Anterior cingulate cortex (tissue), 58 donors: ENCODE data around the gene SMARCAD1.
"Not testable (repeated sequence)": the region's sequence is repeated elsewhere in the genome, so short reads cannot be mapped to it uniquely, and the experiment has no call there.

Source experiments
- DNase-seq, 58 donors: peaks; one replicate each; lab custom pipeline; 2025; lab: John Stamatoyannopoulos, UW

Gene SMARCAD1

DNA sequence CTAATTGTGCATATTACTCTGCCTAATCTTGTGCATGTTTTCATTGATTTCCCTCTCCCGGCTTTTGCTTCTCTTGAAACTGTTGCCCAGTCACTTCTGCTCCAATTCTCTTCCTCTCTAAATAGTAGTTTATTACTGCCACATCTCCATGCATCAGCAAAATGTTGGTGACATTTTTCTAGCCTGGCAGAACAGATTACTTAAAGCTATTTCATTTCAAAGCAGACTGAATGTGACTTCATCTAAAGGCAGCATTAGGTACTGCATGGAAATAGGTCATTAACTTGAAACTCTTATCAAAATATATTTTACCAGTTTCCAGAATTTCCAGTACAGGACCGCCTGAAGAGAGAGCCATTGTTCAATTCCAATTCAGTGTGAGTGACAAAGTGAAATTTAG is 82.6 kb downstream of the SMARCAD1 start:
- DNase-seq = no peak

DNA sequence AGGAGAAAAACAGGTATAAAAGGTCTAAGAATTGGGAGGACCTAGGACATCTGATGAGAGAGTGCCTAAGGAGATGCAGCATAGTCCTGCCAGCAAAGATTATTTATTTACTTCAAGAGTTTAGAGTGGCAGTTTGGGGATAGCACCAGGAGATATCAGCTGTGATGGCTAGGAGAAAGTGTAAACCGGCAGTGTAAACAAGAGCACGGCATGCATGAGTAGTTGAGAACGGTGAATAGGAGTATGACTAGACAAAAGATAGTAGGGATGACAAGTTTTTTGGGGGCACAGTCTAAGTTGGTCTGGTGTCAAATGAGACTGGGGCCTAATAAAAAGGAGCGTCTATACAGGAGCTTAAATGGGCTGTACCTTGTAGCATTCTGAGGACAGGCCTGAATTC is 86.3 kb downstream of the SMARCAD1 start:
- not testable (repeated sequence) for DNase-seq

DNA sequence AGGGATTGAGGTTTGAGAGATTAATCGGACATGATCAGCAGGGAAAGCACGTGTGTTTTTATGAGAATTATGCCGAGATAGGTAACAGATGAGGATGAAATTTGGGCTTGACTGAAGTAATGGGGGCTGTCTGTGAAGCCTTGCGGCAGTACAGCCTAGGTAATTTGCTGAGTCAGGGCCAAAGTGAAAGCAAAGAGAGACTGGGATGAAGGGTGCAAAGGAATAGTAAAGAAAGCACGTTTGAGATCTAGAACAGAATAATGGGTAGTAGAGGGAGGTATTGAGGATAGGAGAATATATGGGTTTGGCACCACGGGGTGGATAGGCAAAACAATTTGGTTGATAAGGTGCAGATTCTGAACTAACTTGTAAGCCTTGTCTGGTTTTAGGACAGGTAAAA is 87.8 kb downstream of the SMARCAD1 start:
- not testable (repeated sequence) for DNase-seq

DNA sequence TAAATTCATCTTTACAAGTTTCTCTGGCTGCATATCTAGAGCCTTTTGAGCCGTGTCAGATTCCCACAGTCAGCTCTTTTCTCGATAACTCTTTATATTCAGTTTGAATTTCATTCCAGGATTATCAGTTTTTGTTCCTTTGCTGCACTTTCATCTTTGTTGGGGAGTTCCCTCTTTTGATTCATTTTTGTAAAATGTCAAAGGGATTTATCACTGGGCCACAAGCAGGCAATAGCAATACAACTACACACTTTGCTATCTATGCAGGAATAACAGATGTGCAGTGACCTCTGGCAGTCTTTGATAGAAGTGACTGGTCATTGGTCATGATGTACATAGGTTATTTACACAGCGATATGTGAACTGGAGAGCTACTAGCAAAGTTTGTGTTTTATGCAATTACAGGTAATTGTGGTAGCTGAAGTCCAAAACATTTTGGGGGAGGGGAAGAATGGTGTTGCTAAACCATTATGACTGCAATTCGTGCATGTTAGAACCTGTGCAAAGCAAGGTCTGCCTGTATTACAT is 91.1 kb downstream of the SMARCAD1 start:
- no peak for DNase-seq

DNA sequence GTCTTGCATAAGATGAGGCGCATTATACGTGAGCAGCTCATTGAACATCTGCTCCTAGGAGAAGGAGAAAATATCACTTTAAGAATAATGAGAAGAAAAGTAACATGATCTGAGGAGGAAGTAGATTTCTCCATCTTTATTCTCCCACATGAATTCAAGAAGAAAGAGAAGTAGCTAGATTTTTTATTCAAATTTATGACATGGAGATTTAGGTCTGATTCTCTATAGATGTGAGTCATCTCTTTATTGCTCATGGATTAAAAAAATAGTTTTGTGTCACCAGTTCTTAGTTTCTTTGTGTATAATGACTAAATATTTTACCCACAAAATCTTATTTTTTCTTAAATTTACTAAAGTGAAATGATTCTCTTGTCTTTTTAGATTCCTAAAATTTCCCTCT is 94.5 kb downstream of the SMARCAD1 start:
- no peak for DNase-seq

DNA sequence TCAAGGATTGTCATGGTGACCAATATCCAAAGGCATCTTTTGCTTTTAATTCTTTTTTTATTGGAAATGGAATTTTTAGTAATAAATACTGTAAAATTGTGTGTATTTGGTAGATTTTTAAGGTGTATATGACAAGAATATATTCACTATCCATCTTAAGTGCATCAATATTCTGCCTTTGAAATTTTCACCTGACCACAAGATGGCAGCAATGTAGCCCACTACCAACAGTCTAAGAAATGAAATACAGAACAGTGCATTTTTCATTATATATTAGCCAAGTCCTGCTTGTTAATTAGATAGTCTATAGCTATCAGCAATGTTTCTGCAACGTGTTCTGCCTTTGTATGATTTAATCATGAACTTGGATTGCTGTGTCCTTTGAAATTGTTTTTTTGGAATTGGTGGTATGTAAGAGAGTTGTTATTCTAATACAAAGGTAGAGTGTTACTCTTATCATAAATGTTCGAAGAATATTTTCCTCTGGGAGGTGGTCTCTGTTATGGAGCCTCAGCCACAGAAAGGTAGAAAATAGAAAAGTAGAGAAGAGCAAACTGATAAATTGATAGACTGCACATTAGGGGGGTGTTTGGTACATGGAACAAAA is 96.8 kb downstream of the SMARCAD1 start:
- peak in 3 of 58 donors; percentile 0 to 9 (median 8) for DNase-seq

DNA sequence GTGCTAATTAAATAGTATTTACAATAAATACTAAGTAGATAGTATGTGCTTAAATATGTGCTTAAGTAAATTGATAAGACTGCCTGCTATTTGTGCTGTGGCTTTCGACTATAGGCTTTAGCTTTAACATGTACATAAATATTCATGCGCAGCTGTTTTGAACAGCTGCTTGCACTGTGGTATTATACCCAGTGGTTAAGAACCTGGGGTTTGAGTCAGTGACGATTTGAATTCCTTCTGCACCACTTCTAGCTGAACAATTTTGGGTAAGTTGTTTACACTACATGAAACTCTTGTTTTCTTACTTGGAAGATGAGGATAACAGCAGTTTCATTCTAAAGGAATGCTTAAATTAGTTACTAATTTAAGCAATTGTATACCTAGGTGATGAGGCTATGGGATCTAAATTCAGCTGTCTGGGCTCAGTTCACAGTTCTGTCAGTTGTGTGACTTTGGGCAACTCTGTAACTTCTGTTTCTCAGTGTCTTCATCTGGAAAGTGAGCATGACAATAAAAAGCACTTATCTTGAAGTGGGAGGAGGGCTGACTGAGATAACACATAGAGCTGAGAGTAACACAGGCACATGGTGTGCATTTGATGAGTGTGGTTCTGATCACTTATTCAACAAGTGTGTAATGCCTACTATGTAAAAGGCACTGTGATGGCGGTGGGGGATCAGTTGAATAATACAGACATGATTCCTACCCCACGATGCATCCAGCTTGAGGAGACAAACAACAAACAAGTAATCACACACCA is 98.0 kb downstream of the SMARCAD1 start:
- peak in 1 of 58 donors; percentile 0 for DNase-seq

DNA sequence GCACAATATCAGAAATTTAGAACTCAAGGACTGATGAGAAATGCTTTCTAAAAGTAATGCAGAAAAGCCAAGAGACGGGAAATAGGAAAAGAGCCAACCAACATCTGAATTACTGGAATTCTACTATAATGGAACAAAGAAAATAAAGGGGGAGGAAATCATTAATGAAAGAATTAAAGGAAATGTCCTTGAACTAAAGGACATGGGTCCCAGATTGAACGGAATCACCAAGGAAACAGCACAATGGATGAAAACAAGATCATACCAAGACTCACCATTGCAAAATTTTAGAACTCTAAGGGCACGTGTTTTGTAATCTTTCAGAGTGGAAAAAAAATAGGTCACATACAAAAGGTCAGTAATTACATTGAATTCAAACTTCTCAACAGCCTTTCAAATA is 99.0 kb downstream of the SMARCAD1 start:
- no peak for DNase-seq

DNA sequence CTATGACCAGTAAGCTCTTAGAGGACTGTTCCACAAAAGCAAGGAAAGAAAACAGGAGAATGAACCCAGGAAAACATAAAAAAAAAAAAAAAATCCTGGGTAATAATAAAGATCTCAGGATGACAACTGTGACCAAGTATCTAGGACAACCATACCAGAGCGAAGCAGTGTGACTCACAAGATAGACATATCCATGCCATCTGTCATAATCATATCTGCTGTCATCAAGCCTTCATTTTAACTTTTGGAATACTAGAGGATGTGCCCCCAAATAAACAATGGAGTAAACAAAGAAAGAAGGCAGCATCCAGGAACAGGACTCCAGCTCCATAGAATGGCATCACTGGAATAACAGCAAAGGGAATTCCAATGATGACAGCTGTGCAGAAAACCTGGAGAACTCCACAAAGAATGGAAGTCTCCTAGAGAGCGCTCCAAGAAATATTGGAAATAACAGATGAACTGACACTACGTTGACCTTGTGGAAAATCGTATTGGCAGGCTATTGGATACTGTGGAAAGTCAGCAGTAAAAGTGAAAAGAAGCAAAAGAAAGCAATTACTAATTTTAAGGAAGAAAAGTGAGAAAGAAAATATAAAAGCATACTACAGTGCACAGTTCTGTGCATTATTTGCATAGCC is 99.7 kb downstream of the SMARCAD1 start:
- DNase-seq = no peak

DNA sequence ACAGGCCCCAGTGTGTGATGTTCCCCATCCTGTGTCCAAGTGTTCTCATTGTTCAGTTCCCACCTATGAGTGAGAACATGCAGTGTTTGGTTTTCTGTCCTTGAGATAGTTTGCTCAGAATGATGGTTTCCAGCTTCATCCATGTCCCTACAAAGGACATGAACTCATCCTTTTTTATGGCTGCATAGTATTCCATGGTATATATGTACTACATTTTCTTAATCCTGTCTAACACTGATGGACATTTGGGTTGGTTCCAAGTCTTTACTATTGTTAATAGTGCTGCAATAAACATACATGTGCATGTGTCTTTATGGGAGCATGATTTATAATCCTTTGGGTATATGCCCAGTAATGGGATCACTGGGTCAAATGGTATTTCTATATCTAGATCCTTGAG is 112.3 kb downstream of the SMARCAD1 start:
- DNase-seq = not testable (repeated sequence)

DNA sequence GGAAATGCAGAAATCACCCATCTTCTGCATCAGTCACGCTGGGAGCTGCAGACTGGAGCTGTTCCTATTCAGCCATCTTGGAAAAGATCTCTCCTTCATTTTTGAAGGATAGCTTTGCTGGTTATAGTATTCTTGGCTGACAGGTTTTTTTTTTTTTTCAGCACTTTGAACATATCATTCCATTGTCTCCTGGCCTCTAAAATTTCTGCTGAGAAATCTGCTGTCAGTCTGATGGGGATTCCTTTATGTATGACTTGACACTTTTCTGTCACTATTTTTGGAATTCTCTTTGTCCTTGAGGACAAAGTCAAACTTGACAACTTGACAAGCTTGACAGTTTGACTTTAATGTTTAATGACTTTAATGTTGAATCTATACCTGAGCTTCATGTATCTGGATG is 118.2 kb downstream of the SMARCAD1 start:
- DNase-seq = no peak

DNA sequence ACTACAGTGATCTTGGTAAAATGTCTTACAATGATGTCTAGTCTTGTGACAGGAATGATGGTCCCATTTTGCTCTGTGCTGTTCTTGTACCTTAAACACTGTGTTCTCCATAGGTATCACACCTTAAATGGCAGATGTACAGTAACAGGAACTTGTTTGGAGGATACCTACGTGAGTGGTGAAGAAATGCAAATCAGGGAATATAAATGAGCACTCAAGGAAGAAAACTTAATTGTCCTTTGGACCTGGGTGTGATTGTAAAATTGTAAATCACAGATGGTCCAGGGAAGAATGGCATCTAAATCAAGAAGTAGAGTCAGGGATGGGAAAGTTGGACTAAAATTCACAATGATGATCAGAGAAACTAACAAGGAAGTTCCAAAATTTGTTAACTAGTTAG is 122.3 kb downstream of the SMARCAD1 start:
- DNase-seq = no peak

DNA sequence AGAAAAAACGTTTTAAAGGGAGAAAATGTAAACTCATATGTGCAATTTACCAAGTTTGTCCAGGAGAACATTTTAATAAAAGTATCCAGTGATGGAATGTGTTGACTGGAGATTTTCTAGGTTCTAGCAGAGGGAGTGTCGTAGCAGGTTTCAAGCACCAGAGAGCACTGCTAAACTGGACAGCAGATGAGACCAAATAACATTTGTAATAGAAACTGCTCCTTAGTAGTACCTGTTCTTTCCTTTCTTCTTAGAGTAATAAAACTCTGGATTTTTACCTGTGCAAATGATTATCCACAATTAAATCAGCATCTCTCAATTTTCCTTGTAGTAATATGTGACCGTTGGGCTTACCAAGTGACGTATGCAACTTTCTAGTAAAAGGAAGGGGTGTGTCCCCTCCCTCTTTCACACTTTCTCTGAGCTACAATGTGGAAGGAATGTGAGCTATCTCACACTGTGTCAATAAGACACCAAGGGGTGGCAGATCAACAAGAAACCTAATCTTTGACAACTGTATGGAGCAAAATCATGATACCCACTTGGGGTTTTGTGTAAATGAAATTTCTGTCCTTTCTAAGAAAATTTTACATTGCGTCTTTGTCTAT is 125.4 kb downstream of the SMARCAD1 start:
- no peak for DNase-seq

DNA sequence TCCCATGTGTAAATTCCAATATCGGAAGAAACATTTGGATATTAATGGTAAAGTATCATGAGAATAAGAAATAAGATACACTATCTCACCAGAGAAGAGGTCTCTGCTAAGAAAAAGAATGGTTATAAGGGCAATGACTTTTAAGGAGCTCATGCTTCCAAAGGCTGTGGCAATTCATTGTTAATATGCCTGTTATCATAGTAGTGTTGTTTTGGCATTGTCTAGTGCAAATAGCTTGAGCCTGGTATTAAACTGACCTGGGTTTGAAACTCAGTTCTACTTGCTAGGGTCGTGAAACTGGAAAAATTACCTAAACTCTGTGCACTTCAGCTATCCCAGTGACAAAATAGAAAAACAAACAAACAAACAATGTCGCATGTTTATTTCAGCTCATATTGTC is 126.2 kb downstream of the SMARCAD1 start:
- no peak for DNase-seq

DNA sequence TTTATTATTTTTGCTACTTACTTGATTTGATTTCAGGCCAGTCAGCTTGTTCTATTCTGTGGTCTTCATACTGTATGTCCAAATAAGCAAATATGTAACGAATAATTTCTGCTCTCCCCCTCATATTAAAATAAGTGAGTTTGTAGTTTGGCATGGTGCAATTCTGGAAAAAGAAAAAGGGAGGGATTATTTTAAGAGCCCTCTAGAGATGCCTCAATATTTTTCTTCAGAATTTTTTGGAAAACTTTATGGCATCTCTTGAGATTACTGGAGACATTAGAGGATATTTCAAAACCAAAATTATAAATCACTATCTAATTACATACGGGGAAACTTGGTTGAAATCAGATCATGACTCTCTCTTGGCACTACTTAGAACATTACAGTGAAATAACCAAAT is 126.8 kb downstream of the SMARCAD1 start:
- DNase-seq = no peak

DNA sequence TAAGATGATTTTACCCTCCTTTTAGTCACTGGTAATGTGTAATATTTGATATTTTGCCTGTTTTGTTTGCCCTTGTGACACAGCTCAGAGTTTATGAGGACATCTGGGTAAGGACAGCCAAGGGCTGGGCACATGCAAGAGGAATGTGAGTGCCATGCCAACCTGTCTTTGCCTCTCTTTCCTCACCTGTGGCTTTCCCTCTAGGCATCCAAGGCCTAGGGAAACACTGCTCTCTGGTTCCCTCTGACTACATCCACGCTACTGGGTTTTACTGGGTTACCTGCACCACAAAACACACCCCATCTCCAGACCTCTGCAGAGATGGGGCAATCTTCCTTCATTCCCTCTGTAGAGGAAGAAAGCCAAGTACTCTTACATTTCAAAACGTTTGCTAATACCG is 127.3 kb downstream of the SMARCAD1 start:
- DNase-seq = no peak

DNA sequence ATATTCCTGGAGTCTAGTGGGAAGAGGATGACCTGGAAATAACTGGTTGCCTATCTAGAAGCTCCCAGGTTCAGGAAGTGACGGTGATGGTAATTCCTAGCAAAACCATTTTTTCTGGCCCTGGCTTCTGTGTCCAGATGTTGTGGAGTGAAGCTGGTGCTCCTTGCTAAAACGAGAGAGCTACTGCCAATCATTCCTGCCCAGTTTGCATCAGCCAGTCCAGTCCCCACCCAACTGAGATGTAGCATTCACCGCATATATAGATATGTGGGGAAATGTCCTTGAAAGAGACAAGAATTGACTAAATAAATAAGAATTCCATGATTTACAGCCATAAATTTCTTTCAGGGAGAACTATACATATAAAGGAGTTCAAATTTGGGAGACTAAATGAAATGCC is 128.6 kb downstream of the SMARCAD1 start:
- no peak for DNase-seq

DNA sequence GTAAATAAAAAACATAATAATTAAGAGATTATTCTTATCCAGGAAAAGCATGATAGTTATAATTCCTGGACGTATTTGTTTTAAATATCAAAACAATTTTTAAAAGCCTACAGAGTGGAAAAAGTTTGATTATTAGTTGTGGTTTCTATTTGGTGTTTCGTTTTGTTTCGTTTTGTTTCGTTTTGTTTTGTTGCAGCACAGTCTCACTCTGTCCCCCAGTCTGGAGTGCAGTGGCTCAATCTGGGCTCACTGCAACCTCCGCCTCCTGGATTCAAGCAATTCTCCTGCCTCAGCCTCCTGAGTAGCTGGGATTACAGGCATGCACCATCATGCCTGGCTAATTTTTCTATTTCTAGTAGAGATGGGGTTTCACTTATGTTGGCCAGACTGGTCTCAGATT is 129.1 kb downstream of the SMARCAD1 start:
- DNase-seq = not testable (repeated sequence)

DNA sequence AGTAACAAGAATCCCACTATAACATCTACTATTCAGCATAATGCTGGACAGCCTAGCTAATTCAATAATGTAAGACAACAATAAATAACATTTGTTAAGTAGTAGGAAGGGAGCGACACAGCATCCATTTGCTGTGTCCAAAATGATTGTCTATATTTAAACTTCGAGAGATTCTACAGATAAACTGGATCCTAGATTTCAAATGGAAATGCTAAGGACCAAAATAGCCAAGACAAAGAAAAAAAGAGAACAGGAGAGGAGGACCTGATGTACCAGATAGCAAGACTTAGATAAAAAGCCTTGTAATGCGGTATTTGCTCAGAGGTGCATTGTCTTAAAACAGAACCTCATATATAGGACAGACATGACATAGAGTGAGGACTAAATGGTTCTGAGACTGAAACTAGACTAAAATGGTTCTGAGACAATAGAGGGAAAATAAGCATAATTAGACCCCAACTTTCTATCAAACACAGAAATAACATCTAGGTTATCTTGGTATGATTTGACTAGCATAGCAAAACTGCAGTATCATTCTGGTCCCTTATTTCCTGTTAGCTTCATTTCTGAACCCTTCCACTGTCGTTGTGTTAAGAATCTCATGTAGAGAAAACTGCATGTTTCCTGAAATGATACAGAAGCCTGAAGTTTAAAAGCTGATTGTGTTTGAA is 131.2 kb downstream of the SMARCAD1 start:
- DNase-seq = no peak

DNA sequence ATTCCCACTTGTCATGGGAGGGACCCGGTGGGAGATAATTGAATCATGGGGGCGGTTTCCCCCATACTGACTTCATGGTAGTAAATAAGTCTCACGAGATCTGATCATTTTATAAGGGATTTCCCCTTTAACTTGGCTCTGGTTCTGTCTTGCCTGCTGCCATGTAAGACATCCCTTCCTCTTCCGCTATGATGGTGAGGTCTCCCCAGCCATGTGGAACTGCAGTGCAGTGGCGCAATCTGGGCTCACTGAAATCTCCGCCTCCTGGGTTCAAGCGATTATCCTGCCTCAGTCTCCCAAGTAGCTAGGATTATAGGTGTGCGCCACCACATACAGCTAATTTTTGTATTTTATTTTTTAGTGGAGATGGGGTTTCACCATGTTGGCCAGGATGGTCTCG is 132.1 kb downstream of the SMARCAD1 start:
- DNase-seq = peak in 1 of 58 donors; percentile 2
